Measurements from ENCODE around the gene USP10. TPM values are rescaled to one million over a fixed set of nuclear protein-coding genes. Genes with fewer than 3 reads are reported as not detected.
"Not testable (repeated sequence)": the region's sequence is repeated elsewhere in the genome, so short reads cannot be mapped to it uniquely, and the experiment has no call there.

Gene USP10
- polyA plus RNA-seq, 2 of the 4 experiments (the other 2 are of a cell fraction): 61.5 to 93.5 TPM

GRCh38 chr16:84746231-84746630, 46.4 kb downstream of the USP10 start:
- Histone ChIP-seq H3K9me3 (no peaks in the 10 kb centered on the region), H3K4me1 (peaks cover 9% of the 10 kb centered on the region; the same call in 2 of the 3 replicates), H3K27ac (no peak overlapping the region), H3K4me3 (no peak overlapping the region), H3K4me2 (no peak overlapping the region)
- TF ChIP-seq BCL3 (IDR thresholded peaks at IDR 0.05) (no peak), JUNB (IDR thresholded peaks at IDR 0.05) (no peak), FOXS1 (CRISPR knock-in tag; IDR thresholded peaks at IDR 0.05) (no peak)
- FAIRE-seq: no peak
- WGBS (ENCODE audit: missing lambda C conversion rate): 79% methylated on average over 6 of the region's 6 CpGs
- POLR2A ChIA-PET: no interaction called here
- CTCF ChIA-PET: interaction anchor here (0.6 to 18.3 kb wide), 15 partner anchors 8 to 302 kb away, joined by 3 to 452 read pairs (median 4); no protein-coding TSS in a partner anchor
- peak in 1 of 2 experiments; percentile 26; a peak in 1 of 6 replicates for ATAC-seq
- no peak for DNase-seq (ENCODE audit: low read depth in 1 of 2, low spot score in 1 of 2)

- no peak overlapping the region for H3K27ac ChIP-seq
- POLR2A ChIA-PET: no interaction called here
- ATAC-seq (peak; percentile 66 to 82; a peak in 4 of 6 replicates), FAIRE-seq (no peak), DNase-seq (ENCODE audit: low read depth in 1 of 2, low spot score in 1 of 2) (peak in 1 of 2 experiments; percentile 45)
- H3K4me2 ChIP-seq: no peak overlapping the region
- TF ChIP-seq FOSL2 (IDR thresholded peaks at IDR 0.05): no peak
- no peak for TF ChIP-seq FOSL2 (CRISPR knock-in tag; IDR thresholded peaks at IDR 0.05)
- peak; percentile 29; the same call in 2 of the 3 replicates for TF ChIP-seq CTCF (IDR thresholded peaks at IDR 0.05)
- 87% methylated on average over 11 of the region's 11 CpGs for WGBS (ENCODE audit: missing lambda C conversion rate)
- H3K4me1 ChIP-seq: peaks cover 10% of the 10 kb centered on the region; the same call in 2 of the 3 replicates
- CTCF ChIA-PET: interaction anchor here (0.6 to 18.3 kb wide), 15 partner anchors 9 to 302 kb away, joined by 3 to 452 read pairs (median 4); no protein-coding TSS in a partner anchor
- no peak overlapping the region for H3K4me3 ChIP-seq
- H3K9me3 ChIP-seq: no peaks in the 10 kb centered on the region
These were observed 47.1 kb downstream of the USP10 start for GRCh38 chr16:84746875-84747274.

- ChIA-PET POLR2A (interaction anchor here (0.7 kb wide), 1 partner anchor 218 kb away, joined by 14 read pairs; no protein-coding TSS in a partner anchor), CTCF (interaction anchor here (1.3 to 18.3 kb wide), 4 partner anchors 10 to 222 kb away, joined by 3 to 452 read pairs (median 210); no protein-coding TSS in a partner anchor)
- not testable (repeated sequence) for H3K27ac ChIP-seq; H3K4me2 ChIP-seq; FAIRE-seq; H3K9me3 ChIP-seq; H3K4me3 ChIP-seq; DNase-seq (ENCODE audit: low read depth in 1 of 2, low spot score in 1 of 2); ATAC-seq
- peaks cover 15% of the 10 kb centered on the region for H3K4me1 ChIP-seq
- WGBS (ENCODE audit: missing lambda C conversion rate): 93% methylated on average over 11 of the region's 11 CpGs
- 0 out of 4 replicates have a peak, but pooled peaks of 1 of the 2 experiments have one; percentile 15 for TF ChIP-seq CEBPB (IDR thresholded peaks at IDR 0.05)
These were observed 48.4 kb downstream of the USP10 start for GRCh38 chr16:84748247-84748646.

- ChIA-PET CTCF (interaction anchor here (1.3 to 18.3 kb wide), 4 partner anchors 11 to 221 kb away, joined by 3 to 452 read pairs (median 210); no protein-coding TSS in a partner anchor), POLR2A (no interaction called here)
- Histone ChIP-seq H3K4me2 (no peak overlapping the region), H3K9me3 (no peaks in the 10 kb centered on the region), H3K4me3 (no peak overlapping the region), H3K4me1 (peaks cover 23% of the 10 kb centered on the region), H3K27ac (no peak overlapping the region)
- ATAC-seq (no peak), DNase-seq (ENCODE audit: low read depth in 1 of 2, low spot score in 1 of 2) (no peak), FAIRE-seq (no peak)
- WGBS (ENCODE audit: missing lambda C conversion rate): 96% methylated on average over 2 of the region's 2 CpGs
- no peak for TF ChIP-seq CHD4 (IDR thresholded peaks at IDR 0.05; ENCODE audit: borderline replicate concordance)
- no peak for TF ChIP-seq REST (IDR thresholded peaks at IDR 0.05)
- TF ChIP-seq NFE2L2 (conservative IDR thresholded peaks at IDR 0.05; ENCODE audit: low read length): no peak
These were observed 49.3 kb downstream of the USP10 start for GRCh38 chr16:84749072-84749471.

Measured in A549 (cell line).